Caco-2 (cell line): ENCODE results near the gene AMOTL2. TPM values are rescaled to one million over a fixed set of nuclear protein-coding genes. Genes with fewer than 3 reads are reported as not detected.
A peak's percentile ranks its signal among the peaks of the same experiment; 100 is the strongest.

Experiments
- BruUV-seq: library from RNA; stranded (reverse); fragments of 400-500 nt; replicated peaks from 2 replicates; lab custom pipeline; 2021; lab: Mats Ljungman, UMichigan
- CTCF ChIA-PET: fragments of 300-600 bp; sonication (Branson Sonifier 250); formaldehyde crosslinking; loops from one replicate; lab custom pipeline; 2022; ENCODE audit warnings: antibody characterized with exemption; lab: Charles Lee
- POLR2A ChIA-PET: fragments of 300-600 bp; sonication (Branson Sonifier 250); formaldehyde crosslinking; loops from one replicate; lab custom pipeline; 2022; ENCODE audit warnings: antibody characterized with exemption; lab: Charles Lee
- DNase-seq, 2 experiments: peaks; one replicate each; pipeline versions ENCODE4 v3.0.0 to v3.0.0-alpha.2; 2020 to 2022
- H3K27me3 ChIP-seq: replicated peaks from 2 replicates; pipeline ENCODE4 v1.6.0; 2011; ENCODE audit warnings: low read length; ENCODE audit not compliant: control insufficient read depth, insufficient read depth
- H3K36me3 ChIP-seq: 2 replicates; pipeline ENCODE4 v1.5.1; 2011; ENCODE audit warnings: low read length; ENCODE audit not compliant: control insufficient read depth, insufficient read depth
- H3K4me1 ChIP-seq: fragments of 250-450 bp; sonication (Bioruptor Pico); 2 replicates; pipeline ENCODE4 v1.5.1; 2020; ENCODE audit warnings: mild to moderate bottlenecking
- H3K4me3 ChIP-seq: 2 replicates; pipeline ENCODE4 v1.5.1; 2011; ENCODE audit warnings: low read depth, mild to moderate bottlenecking, control low read depth, low read length
- H3K9me3 ChIP-seq: fragments of 250-450 bp; sonication (Bioruptor Pico); 2 replicates; pipeline ENCODE4 v1.5.1; 2020; ENCODE audit warnings: mild to moderate bottlenecking, moderate library complexity
- H3K27ac Mint-ChIP-seq: one replicate; pipeline ENCODE4 v1.8.0; 2022; ENCODE audit warnings: mixed read lengths; ENCODE audit not compliant: unreplicated experiment
- H3K27me3 Mint-ChIP-seq: one replicate; pipeline ENCODE4 v1.8.0; 2022; ENCODE audit warnings: mixed read lengths; ENCODE audit not compliant: insufficient read depth, unreplicated experiment
- H3K36me3 Mint-ChIP-seq: one replicate; pipeline ENCODE4 v1.8.0; 2022; ENCODE audit warnings: mild to moderate bottlenecking, mixed read lengths; ENCODE audit not compliant: insufficient read depth, unreplicated experiment
- H3K4me1 Mint-ChIP-seq: one replicate; pipeline ENCODE4 v1.8.0; 2022; ENCODE audit warnings: low read depth, mixed read lengths; ENCODE audit not compliant: unreplicated experiment
- H3K4me3 Mint-ChIP-seq: one replicate; pipeline ENCODE4 v1.8.0; 2022; ENCODE audit warnings: mild to moderate bottlenecking, moderate library complexity, mixed read lengths; ENCODE audit not compliant: unreplicated experiment
- H3K9me3 Mint-ChIP-seq: one replicate; pipeline ENCODE4 v1.8.0; 2022; ENCODE audit warnings: mixed read lengths; ENCODE audit not compliant: unreplicated experiment
- CTCF ChIP-seq, 2 experiments: fragments of 200-600 bp in 1 of 2; IDR thresholded peaks; 1 replicate in 1 of 2; 2 replicates in 1 of 2; pipeline versions ENCODE4 v1.5.1 to v1.8.0; 2011 to 2022; ENCODE audit warnings: antibody characterized with exemption in 1 of 2, control low read depth in 1 of 2, inconsistent platforms in 1 of 2, low read depth in 1 of 2, low read length in 1 of 2, mild to moderate bottlenecking in 1 of 2, moderate library complexity in 1 of 2; ENCODE audit not compliant: insufficient read depth in 1 of 2, severe bottlenecking in 1 of 2, unreplicated experiment in 1 of 2
- intact Hi-C: fragments of 100-400 bp; cut with micrococcal nuclease; formaldehyde crosslinking; loops from one replicate; pipeline ENCODE4 v1.10.0; 2022; ENCODE audit not compliant: unreplicated experiment
- total RNA-seq: library from RNA; stranded (reverse); gene quantifications from 2 replicates; pipeline ENCODE4 v1.2.3, GENCODE V29; 2022

The AMOTL2 gene
- total RNA-seq, 1 experiment from 2014 or later = 271 TPM

- H3K4me3 Mint-ChIP-seq = peak overlapping the region; percentile 42
- no peak for DNase-seq
Measured at GRCh38 chr3:134406331-134407238, 32.3 kb upstream of the AMOTL2 start.

GRCh38 chr3:134404366-134404885 is 30.2 kb upstream of the AMOTL2 start:
- no peak for DNase-seq
- H3K4me3 ChIP-seq = no peak overlapping the region
- BruUV-seq = no TSS peak
- H3K36me3 ChIP-seq = no peaks in the 10 kb centered on the region
- Mint-ChIP-seq H3K36me3 (no peaks in the 10 kb centered on the region), H3K27ac (no peak overlapping the region), H3K4me3 (no peak overlapping the region), H3K27me3 (peaks cover under 1% of the 10 kb centered on the region), H3K9me3 (peaks cover 20% of the 10 kb centered on the region), H3K4me1 (no peaks in the 10 kb centered on the region)
- H3K9me3 ChIP-seq = peaks cover 9% of the 10 kb centered on the region; the same call in 1 of the 2 replicates
- TF ChIP-seq CTCF (IDR thresholded peaks at IDR 0.05; ENCODE audit: insufficient read depth in 1 of 2, low read depth in 1 of 2, low read length in 1 of 2, severe bottlenecking in 1 of 2, unreplicated experiment in 1 of 2) = no peak
- H3K4me1 ChIP-seq = no peaks in the 10 kb centered on the region
- ChIA-PET POLR2A (no interaction called here), CTCF (no interaction called here)
- intact Hi-C loops = no loop called here
- H3K27me3 ChIP-seq = no peaks in the 10 kb centered on the region

More at GRCh38 chr3:134406331-134407238, 32.3 kb upstream of the AMOTL2 start:
- Histone ChIP-seq H3K36me3 (no peaks in the 10 kb centered on the region), H3K4me1 (no peaks in the 10 kb centered on the region), H3K27me3 (no peaks in the 10 kb centered on the region), H3K9me3 (peaks cover 9% of the 10 kb centered on the region; the same call in 1 of the 2 replicates), H3K4me3 (peak overlapping the region; percentile 17; the same call in 1 of the 2 replicates)
- Mint-ChIP-seq H3K36me3 (no peaks in the 10 kb centered on the region), H3K27ac (no peak overlapping the region), H3K4me1 (no peaks in the 10 kb centered on the region), H3K27me3 (no peaks in the 10 kb centered on the region), H3K9me3 (peaks cover 17% of the 10 kb centered on the region)
- intact Hi-C loops = no loop called here
- BruUV-seq = no TSS peak
- no peak for TF ChIP-seq CTCF (IDR thresholded peaks at IDR 0.05; ENCODE audit: insufficient read depth in 1 of 2, low read depth in 1 of 2, low read length in 1 of 2, severe bottlenecking in 1 of 2, unreplicated experiment in 1 of 2)
- ChIA-PET CTCF (no interaction called here), POLR2A (interaction anchor here (0.9 kb wide), 1 partner anchor 32 kb away, joined by 3 read pairs; the partner anchor contains the start of gene AMOTL2)

- Mint-ChIP-seq H3K4me3 (no peak overlapping the region), H3K4me1 (no peaks in the 10 kb centered on the region), H3K27ac (no peak overlapping the region), H3K9me3 (peaks cover 21% of the 10 kb centered on the region), H3K27me3 (peaks cover 5% of the 10 kb centered on the region), H3K36me3 (no peaks in the 10 kb centered on the region)
- Histone ChIP-seq H3K4me1 (no peaks in the 10 kb centered on the region), H3K27me3 (no peaks in the 10 kb centered on the region), H3K36me3 (no peaks in the 10 kb centered on the region), H3K4me3 (no peak overlapping the region), H3K9me3 (peaks cover 9% of the 10 kb centered on the region; the same call in 1 of the 2 replicates)
- intact Hi-C loops = no loop called here
- TF ChIP-seq CTCF (IDR thresholded peaks at IDR 0.05; ENCODE audit: insufficient read depth in 1 of 2, low read depth in 1 of 2, low read length in 1 of 2, severe bottlenecking in 1 of 2, unreplicated experiment in 1 of 2) = no peak
- DNase-seq = no peak
- BruUV-seq = no TSS peak
- ChIA-PET CTCF (no interaction called here), POLR2A (no interaction called here)
Measured at GRCh38 chr3:134397755-134398154, 23.5 kb upstream of the AMOTL2 start.
